HCT116 (cell line): ENCODE data around the gene PCAT7.

Experiments
- SP1 ChIP-seq: IDR thresholded peaks from 2 replicates; pipeline ENCODE4 v1.6.1; 2012; ENCODE audit warnings: low read depth
- TCF7L2 ChIP-seq: IDR thresholded peaks from 2 replicates; pipeline ENCODE4 v1.7.0; 2011; ENCODE audit warnings: borderline replicate concordance, inconsistent platforms; ENCODE audit not compliant: insufficient read depth, insufficient read length; ENCODE audit errors: extremely low read depth
- YY1 ChIP-seq: IDR thresholded peaks from 2 replicates; pipeline ENCODE4 v1.6.1; 2011; ENCODE audit warnings: low read length, low read depth, moderate library complexity, mild to moderate bottlenecking; ENCODE audit not compliant: insufficient replicate concordance; ENCODE audit errors: extremely low read depth
- ZFX ChIP-seq: fragments of 450-650 bp; IDR thresholded peaks from 2 replicates; pipeline ENCODE4 v1.6.1; 2017
- TF ChIP-seq, protein P1 (sequence below), 3 experiments: fragments of 200-600 bp in 1 of 3; sonication (generic) in 1 of 3; IDR thresholded peaks in 2 of 3; conservative IDR thresholded peaks in 1 of 3; 2 replicates each; pipeline ENCODE4 v1.5.1; 2012 to 2017; ENCODE audit warnings: low read depth in 2 of 3, low read length in 2 of 3, antibody characterized with exemption in 1 of 3, borderline replicate concordance in 1 of 3, control low read depth in 1 of 3, mild to moderate bottlenecking in 1 of 3, mixed read lengths in 1 of 3, mixed run types in 1 of 3, moderate library complexity in 1 of 3; ENCODE audit not compliant: insufficient read depth in 1 of 3
- TF ChIP-seq, protein P2 (sequence below): IDR thresholded peaks from 2 replicates; pipeline ENCODE4 v1.6.1; 2012; ENCODE audit warnings: low read depth

DNA sequence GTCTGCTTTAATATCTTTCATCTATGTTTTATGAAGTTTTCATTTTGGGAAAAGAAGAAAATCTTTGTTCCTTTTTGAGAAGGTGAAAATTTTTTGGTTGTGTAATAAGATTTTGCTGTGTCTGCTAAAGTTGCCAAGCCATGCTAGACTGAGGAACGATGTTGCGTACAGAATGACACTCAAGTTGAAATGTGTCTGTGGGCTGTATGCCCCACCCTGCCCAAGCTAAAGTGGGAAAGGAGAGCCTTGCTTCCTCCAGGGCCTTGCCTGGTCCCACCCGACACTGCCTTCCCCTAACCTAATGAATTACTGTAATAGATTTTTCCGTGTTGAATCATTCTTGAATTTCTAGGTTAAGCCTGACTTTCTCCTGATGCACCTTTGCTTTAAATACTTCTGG is 2.5 kb downstream of the PCAT7 start:
- TF ChIP-seq, protein P1, sequence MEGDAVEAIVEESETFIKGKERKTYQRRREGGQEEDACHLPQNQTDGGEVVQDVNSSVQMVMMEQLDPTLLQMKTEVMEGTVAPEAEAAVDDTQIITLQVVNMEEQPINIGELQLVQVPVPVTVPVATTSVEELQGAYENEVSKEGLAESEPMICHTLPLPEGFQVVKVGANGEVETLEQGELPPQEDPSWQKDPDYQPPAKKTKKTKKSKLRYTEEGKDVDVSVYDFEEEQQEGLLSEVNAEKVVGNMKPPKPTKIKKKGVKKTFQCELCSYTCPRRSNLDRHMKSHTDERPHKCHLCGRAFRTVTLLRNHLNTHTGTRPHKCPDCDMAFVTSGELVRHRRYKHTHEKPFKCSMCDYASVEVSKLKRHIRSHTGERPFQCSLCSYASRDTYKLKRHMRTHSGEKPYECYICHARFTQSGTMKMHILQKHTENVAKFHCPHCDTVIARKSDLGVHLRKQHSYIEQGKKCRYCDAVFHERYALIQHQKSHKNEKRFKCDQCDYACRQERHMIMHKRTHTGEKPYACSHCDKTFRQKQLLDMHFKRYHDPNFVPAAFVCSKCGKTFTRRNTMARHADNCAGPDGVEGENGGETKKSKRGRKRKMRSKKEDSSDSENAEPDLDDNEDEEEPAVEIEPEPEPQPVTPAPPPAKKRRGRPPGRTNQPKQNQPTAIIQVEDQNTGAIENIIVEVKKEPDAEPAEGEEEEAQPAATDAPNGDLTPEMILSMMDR (IDR thresholded peaks at IDR 0.05 in 2 of 3, conservative IDR thresholded peaks at IDR 0.05 in 1 of 3; ENCODE audit: borderline replicate concordance in 1 of 3, insufficient read depth in 1 of 3, low read depth in 2 of 3, low read length in 2 of 3) = no peak
- TF ChIP-seq YY1 (no peak), TCF7L2 (no peak), SP1 (no peak), ZFX (no peak)
- TF ChIP-seq, protein P2, sequence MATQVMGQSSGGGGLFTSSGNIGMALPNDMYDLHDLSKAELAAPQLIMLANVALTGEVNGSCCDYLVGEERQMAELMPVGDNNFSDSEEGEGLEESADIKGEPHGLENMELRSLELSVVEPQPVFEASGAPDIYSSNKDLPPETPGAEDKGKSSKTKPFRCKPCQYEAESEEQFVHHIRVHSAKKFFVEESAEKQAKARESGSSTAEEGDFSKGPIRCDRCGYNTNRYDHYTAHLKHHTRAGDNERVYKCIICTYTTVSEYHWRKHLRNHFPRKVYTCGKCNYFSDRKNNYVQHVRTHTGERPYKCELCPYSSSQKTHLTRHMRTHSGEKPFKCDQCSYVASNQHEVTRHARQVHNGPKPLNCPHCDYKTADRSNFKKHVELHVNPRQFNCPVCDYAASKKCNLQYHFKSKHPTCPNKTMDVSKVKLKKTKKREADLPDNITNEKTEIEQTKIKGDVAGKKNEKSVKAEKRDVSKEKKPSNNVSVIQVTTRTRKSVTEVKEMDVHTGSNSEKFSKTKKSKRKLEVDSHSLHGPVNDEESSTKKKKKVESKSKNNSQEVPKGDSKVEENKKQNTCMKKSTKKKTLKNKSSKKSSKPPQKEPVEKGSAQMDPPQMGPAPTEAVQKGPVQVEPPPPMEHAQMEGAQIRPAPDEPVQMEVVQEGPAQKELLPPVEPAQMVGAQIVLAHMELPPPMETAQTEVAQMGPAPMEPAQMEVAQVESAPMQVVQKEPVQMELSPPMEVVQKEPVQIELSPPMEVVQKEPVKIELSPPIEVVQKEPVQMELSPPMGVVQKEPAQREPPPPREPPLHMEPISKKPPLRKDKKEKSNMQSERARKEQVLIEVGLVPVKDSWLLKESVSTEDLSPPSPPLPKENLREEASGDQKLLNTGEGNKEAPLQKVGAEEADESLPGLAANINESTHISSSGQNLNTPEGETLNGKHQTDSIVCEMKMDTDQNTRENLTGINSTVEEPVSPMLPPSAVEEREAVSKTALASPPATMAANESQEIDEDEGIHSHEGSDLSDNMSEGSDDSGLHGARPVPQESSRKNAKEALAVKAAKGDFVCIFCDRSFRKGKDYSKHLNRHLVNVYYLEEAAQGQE = no peak
